Stimulated activated CD4-positive, alpha-beta T cell treated with anti-CD3 and anti-CD28 coated beads, Interleukin-4, amount 100 ng/mL, for 24 hours (primary cell): Measurements from ENCODE around the gene GARNL3.

Experiments
- DNase-seq: peaks from one replicate; pipeline ENCODE4 v3.0.0-alpha.2; 2020

The GARNL3 gene

DNA sequence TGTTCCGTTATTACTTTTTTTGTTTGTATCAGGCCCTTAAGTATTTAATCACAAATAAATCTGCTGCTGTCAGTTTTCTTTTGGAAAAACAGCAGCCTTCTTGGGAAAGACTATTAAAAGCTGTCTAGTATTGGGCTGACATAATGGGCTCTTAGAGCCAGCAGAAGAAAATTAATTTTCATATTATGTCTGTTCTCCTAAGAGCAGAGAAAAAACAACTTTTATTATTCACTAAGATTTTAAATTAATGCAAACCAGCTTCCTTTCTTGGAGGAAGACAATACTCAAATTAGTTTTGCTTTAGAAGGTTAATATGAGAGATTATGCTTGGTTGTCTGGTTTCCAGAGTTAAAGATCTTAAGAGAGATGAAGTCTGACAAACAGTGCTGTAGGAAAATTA is 30.6 kb upstream of the GARNL3 start:
- DNase-seq = no peak

DNA sequence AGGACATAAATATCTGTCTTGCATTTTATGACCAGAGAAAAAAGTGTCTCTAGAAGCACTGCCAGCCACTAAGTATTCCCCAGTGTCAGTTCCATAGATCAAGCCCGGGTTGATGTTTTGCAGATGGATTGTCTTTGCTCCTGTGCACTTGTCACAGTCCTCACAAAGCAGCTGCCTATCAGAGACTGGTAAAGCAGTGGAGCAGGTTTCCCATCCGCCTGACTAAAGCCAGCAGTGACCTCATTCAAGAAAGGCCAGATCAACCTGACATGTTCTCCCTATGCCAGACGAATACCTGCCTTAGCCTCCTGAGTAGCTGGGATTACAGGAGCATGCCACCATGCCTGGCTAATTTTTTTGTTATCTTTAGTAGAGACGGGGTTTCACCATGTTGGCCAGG is 26.8 kb upstream of the GARNL3 start:
- no peak for DNase-seq

DNA sequence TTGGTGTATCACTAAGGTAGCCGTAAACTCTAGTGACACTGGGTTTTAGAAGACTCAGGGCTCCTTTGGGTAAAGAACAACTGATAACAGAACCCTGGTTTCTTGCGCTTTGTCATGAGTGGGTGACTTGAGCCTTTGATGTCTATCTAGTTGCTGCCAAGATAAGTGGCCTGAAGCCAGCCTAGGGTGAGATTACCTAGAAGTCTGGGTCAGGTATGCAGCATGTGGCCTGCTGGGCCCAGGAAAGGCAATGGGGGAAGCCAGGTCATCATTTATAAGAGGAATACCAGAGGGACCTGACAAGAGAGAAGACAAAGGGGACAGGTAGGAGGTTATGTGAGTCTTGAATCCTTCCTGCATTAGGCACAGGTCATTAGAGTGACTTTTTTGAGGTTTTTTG is 23.2 kb upstream of the GARNL3 start:
- no peak for DNase-seq

DNA sequence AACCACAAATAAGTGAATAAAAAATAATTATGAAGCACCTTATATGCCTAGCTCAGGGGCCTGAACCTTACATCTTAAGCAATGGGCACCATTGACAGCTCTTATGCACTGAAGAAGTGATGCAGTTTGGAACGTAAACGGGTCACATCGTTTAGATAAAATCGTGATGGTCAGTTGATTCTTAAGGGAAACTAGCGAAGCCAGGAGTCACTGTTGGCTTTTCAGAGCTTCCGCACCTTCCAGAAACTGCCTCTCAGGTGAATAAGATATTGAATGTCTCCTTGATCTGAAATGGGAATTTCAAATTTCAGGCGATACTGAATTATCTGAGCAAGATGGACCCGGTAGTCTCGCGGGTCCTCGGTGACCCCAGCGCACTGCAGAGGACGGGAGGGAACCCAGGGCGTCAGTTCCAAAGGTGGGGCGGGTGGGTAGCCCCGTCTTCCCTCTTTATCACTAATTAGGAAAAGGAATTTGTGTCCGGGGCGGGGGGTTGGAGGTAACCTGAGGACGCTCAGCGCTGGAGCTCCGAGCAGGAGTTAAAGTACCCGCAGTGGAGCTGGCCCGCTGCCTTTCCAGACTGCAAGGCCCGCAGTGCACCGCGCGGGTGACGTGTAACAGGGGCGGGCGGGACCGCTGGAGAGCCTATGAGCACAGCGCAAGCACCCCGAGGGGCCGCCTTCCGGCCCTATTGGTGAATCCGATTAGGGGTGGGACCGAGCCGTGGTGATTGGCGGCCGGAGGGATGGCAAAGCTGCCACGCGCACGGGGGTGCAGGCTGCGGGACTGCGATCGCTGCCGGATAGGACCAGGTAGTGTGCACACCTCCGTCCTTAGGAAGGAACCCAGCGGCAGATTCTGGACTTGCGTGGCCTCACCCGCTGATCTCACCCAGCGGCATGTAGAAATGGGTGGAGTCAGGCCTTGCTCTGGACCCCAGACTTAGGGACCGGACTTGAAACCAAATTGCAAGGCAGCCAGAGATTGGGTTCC is 19.7 kb upstream of the GARNL3 start:
- DNase-seq = peak; percentile 96

DNA sequence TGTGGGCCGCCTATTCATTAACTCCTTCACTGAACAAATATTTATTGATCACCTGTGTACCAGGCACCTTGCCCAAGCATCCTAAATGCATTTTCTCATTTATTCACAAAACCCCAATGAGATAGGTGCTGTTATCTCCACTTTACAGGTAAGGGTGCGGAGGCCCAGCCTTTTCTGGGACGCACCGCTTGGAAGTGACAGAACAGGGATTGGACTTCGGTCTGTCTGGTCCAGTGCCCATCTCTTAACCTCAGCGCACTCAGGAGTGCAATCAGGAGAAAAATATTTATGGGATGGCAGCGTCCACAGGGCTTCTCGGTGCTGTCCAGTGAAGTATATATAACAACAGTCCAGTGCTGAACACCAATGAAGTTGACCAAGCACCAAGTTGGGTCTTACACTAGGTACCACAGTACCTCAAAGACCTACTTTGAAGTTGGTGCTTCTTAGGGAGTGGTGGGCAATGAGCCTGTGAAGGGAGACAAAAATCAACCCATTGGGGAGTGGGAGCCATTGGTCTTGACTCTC is 18.9 kb upstream of the GARNL3 start:
- DNase-seq = no peak

DNA sequence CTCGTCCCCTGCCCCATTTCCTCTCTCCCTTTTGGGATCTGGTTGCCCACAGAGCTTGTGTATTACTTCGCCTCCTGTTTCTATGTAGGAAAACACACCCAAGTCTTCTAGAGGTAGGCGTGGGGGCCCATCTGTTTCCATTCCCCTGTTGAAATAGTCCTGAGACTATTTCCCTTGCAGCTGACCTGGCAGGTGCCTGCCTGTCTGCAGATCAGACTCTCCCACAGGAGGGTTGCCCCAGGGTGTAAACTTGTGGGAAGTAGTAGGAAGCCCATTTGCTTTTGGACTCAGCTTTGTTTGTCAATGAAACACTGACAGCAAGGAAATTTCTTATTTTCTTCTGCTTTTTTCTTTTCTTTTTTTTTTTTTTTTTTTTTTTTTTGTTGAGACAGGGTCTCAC is 16.3 kb upstream of the GARNL3 start:
- no peak for DNase-seq

DNA sequence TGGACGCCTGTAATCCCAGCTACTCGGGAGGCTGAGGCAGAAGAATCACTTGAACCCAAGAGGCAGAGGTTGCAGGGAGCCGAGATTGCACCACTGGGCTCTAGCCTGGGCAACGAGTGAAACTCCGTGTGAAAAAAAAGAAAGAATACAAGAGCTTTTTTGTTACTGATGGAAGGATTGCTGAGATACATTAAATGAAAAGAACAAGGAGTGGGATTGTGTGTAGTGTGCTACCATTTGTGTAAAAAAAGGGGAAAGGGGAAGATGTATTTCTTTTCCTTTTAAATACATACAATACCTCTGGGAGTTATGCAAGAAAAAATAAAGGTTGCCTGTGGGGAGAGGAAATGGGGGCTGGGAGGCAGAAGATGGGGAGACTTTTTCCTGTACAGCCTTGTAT is 14.7 kb upstream of the GARNL3 start:
- DNase-seq = no peak

DNA sequence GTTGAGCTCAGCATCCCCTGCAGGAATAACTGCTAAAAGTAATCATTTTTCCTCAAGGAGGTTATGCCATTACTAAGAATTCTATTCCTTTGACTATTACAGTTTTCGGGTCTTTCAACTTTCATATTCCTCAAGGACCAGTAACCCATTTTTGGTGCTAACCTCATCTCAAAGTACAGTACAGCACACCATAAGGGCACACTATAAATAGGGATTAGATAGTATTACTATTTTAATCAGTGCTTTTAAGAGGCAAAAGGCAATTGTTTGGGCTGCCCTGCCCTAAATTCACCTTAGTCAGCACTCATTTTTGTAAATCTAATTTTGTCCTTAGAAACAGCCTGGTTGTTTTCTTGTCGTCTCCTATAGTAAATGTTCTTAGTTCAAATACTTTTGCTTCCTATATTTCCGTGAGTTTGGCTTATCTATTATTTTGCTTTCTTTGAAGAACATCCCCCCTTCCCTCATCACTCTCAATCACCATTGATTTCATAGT is 13.6 kb upstream of the GARNL3 start:
- no peak for DNase-seq

DNA sequence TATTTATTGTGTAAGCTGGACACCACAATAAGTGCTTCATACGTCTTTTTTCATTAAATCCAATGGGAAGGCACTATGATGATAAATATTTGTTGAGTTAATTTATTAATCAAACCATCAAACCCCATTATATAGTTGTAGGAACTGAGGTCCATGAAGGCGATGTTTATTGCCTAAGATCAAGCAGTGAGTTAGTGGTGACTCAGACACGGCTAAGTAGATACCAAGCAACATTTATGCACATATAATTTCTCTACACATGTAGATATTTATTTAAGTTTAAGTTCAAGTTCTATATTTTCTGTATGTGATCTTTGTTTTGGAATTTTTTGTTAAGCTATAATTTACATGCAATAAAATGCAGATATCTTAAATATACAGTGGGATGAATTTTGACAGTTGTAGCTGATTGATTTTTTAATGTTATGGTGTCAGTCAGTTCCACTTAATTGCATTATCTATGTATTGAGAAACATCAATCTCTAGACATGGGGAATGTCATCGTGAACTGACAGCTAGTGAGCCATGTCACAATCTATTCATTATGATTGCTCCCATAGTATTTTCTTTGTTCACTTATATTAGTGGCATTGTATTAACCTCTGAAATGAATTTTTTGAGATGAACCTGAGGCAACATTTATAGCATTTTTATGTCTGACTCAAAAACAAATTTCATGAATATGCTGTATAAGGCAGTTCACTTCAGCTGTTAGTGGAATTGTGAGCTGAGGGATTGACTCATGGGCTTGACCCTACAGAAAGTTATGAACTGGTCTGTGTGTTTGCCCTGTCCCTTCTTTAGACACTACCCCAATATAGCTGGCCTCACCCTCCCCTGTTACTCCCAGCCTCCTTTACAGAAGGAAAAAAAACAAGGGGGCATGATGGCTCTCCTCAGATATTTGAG is 11.9 kb upstream of the GARNL3 start:
- no peak for DNase-seq

DNA sequence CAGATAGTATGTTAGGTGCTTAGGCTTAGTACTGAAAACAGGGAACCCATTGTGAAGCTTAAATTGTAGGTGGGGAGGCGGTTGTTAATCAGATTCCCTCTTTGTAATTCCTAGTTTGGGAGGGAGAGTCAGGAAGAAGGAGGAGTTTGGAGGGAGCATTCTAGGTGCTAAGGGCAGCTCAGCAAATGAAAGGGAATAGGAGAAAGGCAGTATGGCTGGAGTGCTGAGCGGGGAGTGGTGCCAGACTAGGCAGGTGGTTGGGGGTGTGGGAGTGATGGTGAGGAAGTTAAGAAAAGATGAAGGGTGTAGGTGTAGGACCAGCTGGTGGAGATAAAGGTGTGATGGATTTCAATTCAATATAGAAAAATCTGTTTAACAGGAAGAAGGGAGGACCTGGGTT is 11.1 kb upstream of the GARNL3 start:
- no peak for DNase-seq

DNA sequence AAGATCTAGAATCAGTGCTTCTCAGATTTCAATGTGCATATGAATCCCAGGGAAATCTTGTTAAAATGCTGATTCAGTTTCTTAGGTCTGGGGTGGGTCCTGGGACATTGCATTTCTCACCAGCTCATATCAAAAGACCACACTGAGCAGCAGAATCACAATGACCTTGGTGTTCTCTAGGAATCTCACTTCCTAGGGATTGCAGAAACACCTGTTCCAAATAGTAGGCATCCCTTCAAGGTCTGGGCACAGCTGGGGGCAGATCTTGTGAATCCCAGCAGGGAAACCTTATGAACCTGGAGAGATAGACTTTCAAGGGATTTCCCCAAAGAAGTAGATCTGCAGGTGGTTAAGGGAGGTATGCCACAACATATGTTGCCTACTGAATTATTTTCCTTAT is 8.9 kb upstream of the GARNL3 start:
- no peak for DNase-seq

DNA sequence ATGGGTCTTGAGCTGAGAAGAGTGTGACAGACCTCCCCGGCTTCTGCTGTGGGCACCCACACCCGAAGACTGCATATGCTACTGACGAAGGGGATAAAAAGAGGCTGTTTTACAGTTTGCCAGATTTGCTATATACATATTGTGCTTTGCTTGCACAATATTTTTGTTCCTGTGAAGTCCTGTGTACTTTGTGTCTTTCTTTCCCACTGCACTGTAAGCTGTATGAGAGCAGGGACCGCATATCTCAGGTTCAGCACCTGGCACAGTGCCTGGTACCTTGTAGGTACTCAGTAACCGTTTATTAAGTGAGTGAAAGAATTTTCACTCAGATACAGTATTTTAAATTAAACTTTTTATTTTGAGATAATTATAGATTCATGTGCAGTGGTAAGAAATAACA is 8.2 kb upstream of the GARNL3 start:
- no peak for DNase-seq

DNA sequence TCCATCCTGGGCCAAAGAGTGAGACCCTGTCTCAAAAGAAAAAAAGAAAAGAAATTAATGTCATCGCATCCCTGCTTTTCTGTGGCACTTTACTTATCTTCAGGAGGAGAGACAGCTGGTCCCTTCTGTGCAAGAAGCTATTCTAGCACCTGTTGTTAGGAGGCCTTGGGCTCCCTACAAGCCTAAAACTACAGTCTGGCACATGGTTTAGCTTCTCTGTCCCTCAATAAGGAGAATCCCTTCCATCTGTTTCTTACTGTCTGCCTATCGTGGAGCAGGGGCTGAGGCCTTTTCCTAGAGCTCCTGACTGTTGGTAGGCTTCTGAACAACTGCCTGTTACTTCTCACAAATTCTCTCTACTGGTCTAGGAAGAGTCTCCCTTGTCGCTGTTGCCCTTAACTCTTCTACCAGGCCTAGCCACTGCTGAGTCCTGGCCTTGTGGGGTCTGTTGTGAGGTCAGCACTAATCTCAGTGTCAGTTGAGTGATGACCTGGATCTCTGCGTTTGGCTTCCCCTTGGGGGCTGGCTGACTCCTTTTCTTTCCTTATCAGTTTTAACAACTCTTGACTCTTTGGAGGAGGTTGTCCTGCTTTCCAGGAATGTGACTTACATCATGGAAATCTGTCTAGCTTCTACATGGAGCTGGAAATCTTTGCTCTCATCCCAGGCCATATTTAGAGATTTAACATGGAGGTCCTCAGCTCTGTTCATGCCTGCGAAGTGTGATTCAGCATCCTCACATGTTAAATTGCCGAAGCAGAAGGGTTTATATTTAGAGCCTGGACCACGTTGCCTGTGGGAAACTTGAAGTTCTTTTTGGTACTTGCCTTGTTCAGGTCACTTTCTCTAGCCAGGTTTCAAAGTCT is 5.7 kb upstream of the GARNL3 start:
- DNase-seq = no peak

DNA sequence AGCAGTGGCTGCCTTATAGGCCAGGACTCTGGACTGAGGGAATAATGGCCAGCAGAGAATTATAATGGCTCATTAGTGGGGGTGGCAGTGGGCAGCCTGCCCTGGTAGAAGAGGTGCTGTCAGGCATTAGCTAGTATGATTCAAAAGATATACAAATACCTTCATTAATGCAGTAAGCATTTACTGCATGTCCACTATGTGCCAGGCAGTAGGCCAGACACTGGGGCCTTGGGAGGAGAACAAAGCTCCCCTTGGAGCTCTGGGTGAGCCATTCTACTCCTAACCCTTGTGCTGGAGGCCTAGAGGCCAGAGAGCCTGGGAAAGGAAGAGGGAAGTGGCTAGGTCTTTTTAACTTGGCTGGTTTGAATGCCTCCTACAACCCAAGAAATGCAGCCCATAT is 2.0 kb upstream of the GARNL3 start:
- no peak for DNase-seq

DNA sequence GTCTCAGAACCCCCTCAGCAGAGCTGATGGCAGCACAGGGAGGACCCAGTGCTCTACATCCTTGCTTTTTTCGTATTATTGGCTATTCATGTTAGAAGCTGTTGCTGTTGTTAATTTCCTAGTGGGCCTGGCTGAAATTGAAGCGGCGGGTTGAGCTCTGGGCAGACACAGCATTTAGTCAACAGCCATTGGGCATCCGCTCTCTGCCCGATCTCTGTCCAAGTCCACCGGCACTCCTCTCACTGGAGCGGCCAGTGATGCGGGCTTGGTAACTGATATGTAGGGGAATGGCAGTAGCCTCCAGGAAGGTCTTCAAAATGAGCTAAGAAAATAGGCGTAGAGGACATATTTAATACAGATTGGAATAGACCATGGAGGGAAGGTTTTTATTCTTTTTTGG is 1.3 kb upstream of the GARNL3 start:
- no peak for DNase-seq

DNA sequence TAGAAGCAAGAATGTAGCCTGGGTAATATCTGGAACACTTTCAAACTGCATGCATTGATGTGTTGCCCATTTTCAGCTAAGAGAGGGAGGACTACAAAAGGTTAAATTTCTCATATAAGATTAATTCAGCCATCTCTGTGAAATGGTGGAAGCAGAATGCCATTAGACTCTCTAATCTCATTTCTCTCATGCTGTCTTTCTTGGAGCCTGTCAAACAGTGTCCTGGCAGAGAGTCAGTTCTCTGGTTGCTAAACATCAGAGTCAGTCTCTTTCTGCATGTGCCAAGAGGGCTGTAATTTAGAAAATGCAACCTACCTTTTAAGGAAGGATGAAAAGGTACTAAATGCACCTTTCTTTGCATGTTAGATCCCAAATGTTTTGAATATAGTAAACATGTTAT is 910 bp upstream of the GARNL3 start:
- DNase-seq = no peak

DNA sequence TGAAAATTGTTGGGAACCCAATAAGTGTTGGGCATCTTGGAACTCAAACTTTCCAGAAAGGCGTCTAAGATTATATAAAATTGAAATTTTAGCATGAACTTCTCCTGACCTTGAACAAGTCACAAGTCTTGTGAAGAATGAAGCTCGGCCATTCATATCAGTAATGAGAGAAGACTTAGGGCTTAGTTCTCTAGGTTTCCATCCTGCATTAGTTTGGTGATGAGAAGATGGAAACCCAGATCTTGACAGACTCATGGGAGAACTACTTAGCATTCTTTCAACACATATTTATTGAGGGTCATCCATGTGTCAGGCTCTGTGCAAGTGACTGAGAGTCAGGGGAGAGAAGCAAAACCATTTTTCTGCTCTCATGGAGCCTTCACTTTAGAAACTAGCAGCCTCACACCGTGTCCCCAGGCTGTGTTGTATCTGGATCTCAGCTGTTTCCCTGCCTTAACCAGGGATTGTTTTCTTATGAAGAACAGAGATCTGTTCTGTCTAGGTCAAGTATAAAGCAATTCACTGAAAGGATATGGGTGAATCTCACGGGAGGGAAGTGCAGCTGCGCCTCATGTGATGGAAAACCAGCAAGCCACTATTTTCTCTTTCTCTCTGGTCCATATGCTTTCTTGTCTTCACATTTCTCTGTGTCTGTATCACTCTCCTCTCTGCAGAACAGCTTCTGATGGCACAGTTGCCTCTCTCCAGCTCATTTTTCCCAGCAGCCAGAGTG is 3.4 kb downstream of the GARNL3 start:
- no peak for DNase-seq

DNA sequence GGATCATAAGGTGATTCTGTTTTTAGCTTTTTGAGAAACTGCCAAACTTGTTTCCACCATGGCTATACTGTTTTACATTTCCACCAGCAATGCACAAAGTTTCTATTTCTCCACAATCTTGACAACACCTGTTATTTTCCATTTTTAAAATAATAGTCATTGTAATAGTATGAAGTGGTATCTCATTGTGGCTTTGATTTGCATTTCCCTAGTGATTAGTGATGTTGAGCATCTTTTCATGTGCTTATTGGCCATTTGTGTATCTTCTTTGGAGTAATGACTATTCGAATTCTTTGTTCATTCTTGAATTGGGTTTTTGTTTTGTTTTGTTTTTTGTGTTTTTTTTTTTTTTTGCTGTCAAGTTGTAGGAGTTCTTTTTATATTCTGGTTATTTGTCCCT is 4.9 kb downstream of the GARNL3 start:
- no peak for DNase-seq

DNA sequence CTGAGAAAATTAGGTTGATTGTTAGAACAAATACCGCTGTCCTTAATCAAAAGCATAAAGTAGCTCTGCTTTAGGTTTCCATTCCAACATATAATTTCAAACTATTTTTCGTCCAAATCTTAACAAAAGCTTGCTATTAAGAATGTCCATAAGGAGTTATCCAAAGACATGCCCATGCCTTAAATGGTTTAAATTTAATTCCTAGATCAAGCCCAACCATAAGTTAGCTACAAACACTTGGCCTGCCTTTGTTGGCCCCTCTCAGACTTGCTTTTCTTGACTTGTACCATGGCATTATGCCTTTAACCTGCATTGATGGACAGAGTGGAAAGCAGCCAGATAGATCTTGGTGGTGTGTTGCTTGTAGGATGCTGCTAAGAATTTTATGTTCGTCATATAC is 8.8 kb downstream of the GARNL3 start:
- no peak for DNase-seq

DNA sequence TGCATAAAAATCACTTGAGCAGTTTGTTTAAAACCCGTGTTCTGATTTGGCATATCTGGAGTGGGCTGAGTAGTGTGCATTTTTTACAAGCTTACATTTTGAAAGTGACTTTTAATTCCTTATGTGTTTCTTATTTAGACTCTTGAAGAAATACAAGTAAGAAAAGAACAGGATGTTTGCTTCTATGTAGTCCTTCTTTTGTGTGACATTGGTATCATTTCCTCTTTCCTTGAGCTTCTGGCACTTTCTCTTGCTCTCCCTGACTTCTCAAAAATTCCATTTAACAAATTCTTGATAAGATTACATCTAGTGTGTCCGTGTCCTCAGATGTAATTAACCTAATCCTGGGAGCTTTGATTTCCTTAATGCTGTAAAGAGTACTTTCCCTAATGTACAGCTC is 12.5 kb downstream of the GARNL3 start:
- DNase-seq = no peak

DNA sequence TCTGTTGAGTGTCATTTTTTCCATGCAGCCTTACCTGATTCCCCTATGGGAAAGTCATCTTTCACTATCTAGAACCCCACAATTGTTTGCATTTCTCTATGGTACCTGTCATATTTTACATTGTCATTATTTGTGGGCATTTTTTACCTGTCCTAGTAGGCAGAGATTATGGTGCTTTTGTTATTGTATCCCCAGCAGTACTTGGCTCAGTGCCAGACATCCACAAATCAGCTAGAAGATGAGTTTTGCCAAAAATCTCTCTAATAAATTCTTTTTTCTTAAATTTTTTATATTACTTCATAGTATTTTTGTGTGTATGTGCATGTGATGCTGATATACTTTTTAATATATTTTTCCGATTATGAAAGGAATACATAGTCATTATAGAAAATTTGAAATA is 13.2 kb downstream of the GARNL3 start:
- DNase-seq = no peak

DNA sequence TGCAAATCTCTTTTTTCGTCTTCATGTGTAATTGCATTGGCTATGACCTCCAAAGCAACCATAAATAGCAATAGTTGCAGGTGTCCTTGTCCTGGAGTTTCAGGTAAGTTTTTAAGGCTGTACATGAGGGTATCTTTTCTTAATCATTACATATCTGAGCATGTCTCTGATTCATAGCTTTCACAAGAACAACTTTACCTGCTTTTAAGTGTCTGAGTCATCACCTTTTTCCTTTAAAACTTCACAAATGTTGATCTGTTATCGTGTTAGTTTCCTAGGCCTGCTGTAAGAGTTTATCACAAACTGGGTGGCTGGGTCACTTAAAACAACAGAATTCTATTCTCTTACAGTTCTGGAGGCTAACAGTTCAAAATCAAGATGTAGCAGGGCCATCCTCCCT is 13.8 kb downstream of the GARNL3 start:
- DNase-seq = no peak
